Breast epithelium (tissue), 4 donors: ENCODE results near the gene ZMYND15. TPM values are rescaled to one million over a fixed set of nuclear protein-coding genes. Genes with fewer than 3 reads are reported as not detected.
A peak's percentile ranks its signal among the peaks of the same experiment; 100 is the strongest.

Experiments
- DNase-seq, 2 donors: peaks; one replicate each; pipeline ENCODE4 v3.0.0-alpha.2; 2019; ENCODE audit warnings: low spot score in 2 of 2
- H3K27ac ChIP-seq, 2 donors: fragments of 200-600 bp; sonication (generic) in 1 of 2; one replicate each; pipeline ENCODE4 v1.5.1; 2016 to 2019; ENCODE audit warnings: mild to moderate bottlenecking in 1 of 2
- H3K27me3 ChIP-seq, 2 donors: fragments of 200-600 bp; sonication (generic) in 1 of 2; one replicate each; pipeline versions ENCODE4 v1.5.1 to v1.6.0; 2017 to 2019; ENCODE audit warnings: control low read depth in 1 of 2, mild to moderate bottlenecking in 1 of 2
- H3K36me3 ChIP-seq: fragments of 200-600 bp; one replicate; pipeline ENCODE4 v1.5.1; 2019
- H3K4me1 ChIP-seq, 2 donors: fragments of 200-600 bp; sonication (generic); one replicate each; pipeline ENCODE4 v1.5.1; 2016 to 2019; ENCODE audit warnings: control low read depth in 1 of 2
- H3K4me3 ChIP-seq, 3 donors: fragments of 200-600 bp; sonication (generic); 1 replicate in 2 of 3; 2 replicates in 1 of 3; pipeline ENCODE4 v1.5.1; 2016 to 2019; ENCODE audit warnings: mild to moderate bottlenecking in 3 of 3, moderate library complexity in 2 of 3
- H3K9me3 ChIP-seq, 2 donors: fragments of 200-600 bp; sonication (generic) in 1 of 2; one replicate each; pipeline ENCODE4 v1.5.1; 2016 to 2019; ENCODE audit warnings: control low read depth in 1 of 2
- CTCF ChIP-seq, 3 donors: fragments of 450-650 bp; IDR thresholded peaks; one replicate each; pipeline ENCODE4 v1.5.1; 2016 to 2017; ENCODE audit warnings: antibody characterized with exemption in 3 of 3, mild to moderate bottlenecking in 3 of 3, moderate library complexity in 3 of 3
- POLR2A ChIP-seq: fragments of 450-650 bp; IDR thresholded peaks from one replicate; pipeline ENCODE4 v1.6.1; 2016; ENCODE audit warnings: antibody characterized with exemption, mild to moderate bottlenecking, moderate library complexity
- POLR2AphosphoS5 ChIP-seq, 3 donors: sonication (generic); formaldehyde crosslinking; IDR thresholded peaks; one replicate each; pipeline ENCODE4 v1.6.1; 2017; ENCODE audit warnings: antibody characterized with exemption in 3 of 3
- intact Hi-C: fragments of 100-400 bp; cut with DNase I; formaldehyde crosslinking; loops from one replicate; pipeline ENCODE4 v1.15.1; 2023; ENCODE audit warnings: low total_unique reads
- total RNA-seq, 3 donors: library from RNA; depleted of rRNA; stranded (reverse); fragments of >200 nt; gene quantifications; one replicate each; pipeline ENCODE4 v1.1.0, GENCODE V29; 2016

The ZMYND15 gene
- total RNA-seq, 3 donors from 2014 or later, result 0.96 to 2.3 (median 0.98) TPM

- peaks cover 0 to 4% of the 10 kb centered on the region in 2 donors for H3K4me1 ChIP-seq
- no peaks in the 10 kb centered on the region for H3K36me3 ChIP-seq
- H3K27ac ChIP-seq, result peak overlapping the region; percentile 91 to 97
- intact Hi-C loops, result no loop called here
- no peaks in the 10 kb centered on the region for H3K9me3 ChIP-seq
- DNase-seq, result no peak
- TF ChIP-seq POLR2AphosphoS5 (IDR thresholded peaks at IDR 0.05) (no peak), POLR2A (no peak), CTCF (IDR thresholded peaks at IDR 0.05) (no peak)
- no peaks in the 10 kb centered on the region for H3K27me3 ChIP-seq
- H3K4me3 ChIP-seq, result peak overlapping the region; percentile 63 to 92 (median 79)
These were observed 51.1 kb downstream of the ZMYND15 start for GRCh38 chr17:4790705-4791088.

GRCh38 chr17:4795168-4795567, 55.5 kb downstream of the ZMYND15 start:
- H3K4me1 ChIP-seq, result peaks cover 0 to 7% of the 10 kb centered on the region in 2 donors
- no peaks in the 10 kb centered on the region for H3K9me3 ChIP-seq
- H3K36me3 ChIP-seq, result no peaks in the 10 kb centered on the region
- no peaks in the 10 kb centered on the region for H3K27me3 ChIP-seq
- peak overlapping the region; percentile 79 to 88 for H3K27ac ChIP-seq
- no peak overlapping the region for H3K4me3 ChIP-seq
- intact Hi-C loops, result no loop called here
- TF ChIP-seq POLR2AphosphoS5 (IDR thresholded peaks at IDR 0.05) (no peak), POLR2A (no peak), CTCF (IDR thresholded peaks at IDR 0.05) (no peak)
- no peak for DNase-seq

Other genes with a start within 250 kb of the ZMYND15 start
- gene SPNS2, start 241.0 kb upstream of the ZMYND15 start, total RNA-seq, result 10 to 100 TPM in 2 of 3 donors, 1 to 10 TPM in 1; 5.3 to 14.1 (median 11.5) TPM
- 10 to 100 TPM; 26.9 to 61.6 (median 50.1) TPM for gene MYBBP1A, start 184.4 kb upstream of the ZMYND15 start, total RNA-seq
- 10 to 100 TPM in 2 of 3 donors, not detected in 1; 12.8 to 33.8 TPM for gene GGT6, start 179.3 kb upstream of the ZMYND15 start, total RNA-seq
- gene SMTNL2, start 155.3 kb upstream of the ZMYND15 start, total RNA-seq, result 1 to 10 TPM in 1 of 3 donors, under 1 TPM in 2; 0.16 to 1.8 (median 0.98) TPM
- gene ALOX15, start 98.2 kb upstream of the ZMYND15 start, total RNA-seq, result 10 to 100 TPM in 1 of 3 donors, under 1 TPM in 1, not detected in 1; 0.98 to 47.9 TPM
- gene PELP1, start 35.7 kb upstream of the ZMYND15 start, total RNA-seq, result 10 to 100 TPM; 17.0 to 26.9 (median 21.0) TPM
- 10 to 100 TPM; 25.2 to 67.4 (median 42.3) TPM for gene ARRB2, start 29.2 kb upstream of the ZMYND15 start, total RNA-seq
- gene MED11, start 8.4 kb upstream of the ZMYND15 start, total RNA-seq, result 10 to 100 TPM; 29.3 to 41.7 (median 30.8) TPM
- 10 to 100 TPM; 13.8 to 25.8 (median 18.6) TPM for gene CXCL16, start 95 bp downstream of the ZMYND15 start, total RNA-seq
- not detected for gene TM4SF5, start 32.1 kb downstream of the ZMYND15 start, total RNA-seq
- gene VMO1, start 46.5 kb downstream of the ZMYND15 start, total RNA-seq, result 1 to 10 TPM in 2 of 3 donors, under 1 TPM in 1; 0.98 to 5.0 (median 2.6) TPM
- not detected for gene GLTPD2, start 49.1 kb downstream of the ZMYND15 start, total RNA-seq
- 100 to 1,000 TPM; 133 to 183 (median 164) TPM for gene PSMB6, start 56.3 kb downstream of the ZMYND15 start, total RNA-seq
- 10 to 100 TPM; 17.1 to 40.6 (median 30.3) TPM for gene PLD2, start 67.3 kb downstream of the ZMYND15 start, total RNA-seq
- gene MINK1, start 93.5 kb downstream of the ZMYND15 start, total RNA-seq, result 10 to 100 TPM; 25.9 to 58.7 (median 42.0) TPM
- gene C17orf107, start 159.7 kb downstream of the ZMYND15 start, total RNA-seq, result 10 to 100 TPM in 1 of 3 donors, 1 to 10 TPM in 1, not detected in 1; 3.9 to 10.5 TPM
- 1 to 10 TPM in 1 of 3 donors, under 1 TPM in 2; 0.16 to 2.0 (median 0.73) TPM for gene CHRNE, start 163.3 kb downstream of the ZMYND15 start, total RNA-seq
- not detected for gene GP1BA, start 192.4 kb downstream of the ZMYND15 start, total RNA-seq
- gene SLC25A11, start 200.2 kb downstream of the ZMYND15 start, total RNA-seq, result 10 to 100 TPM; 38.8 to 48.5 (median 42.6) TPM
- 10 to 100 TPM; 38.3 to 49.0 (median 38.7) TPM for gene RNF167, start 200.4 kb downstream of the ZMYND15 start, total RNA-seq
- 100 to 1,000 TPM; 290 to 487 (median 379) TPM for gene PFN1, start 208.7 kb downstream of the ZMYND15 start, total RNA-seq
- gene ENO3, start 211.3 kb downstream of the ZMYND15 start, total RNA-seq, result 1 to 10 TPM; 1.6 to 4.6 (median 3.1) TPM
- gene SPAG7, start 228.0 kb downstream of the ZMYND15 start, total RNA-seq, result 10 to 100 TPM; 42.6 to 57.8 (median 55.2) TPM
- 10 to 100 TPM; 11.0 to 17.7 (median 13.5) TPM for gene CAMTA2, start 247.8 kb downstream of the ZMYND15 start, total RNA-seq